NB4 (cell line): Measurements from ENCODE around the gene MBL2.
A peak's percentile ranks its signal among the peaks of the same experiment; 100 is the strongest.

Experiments
- DNase-seq: peaks from one replicate; pipeline ENCODE4 v3.0.0; 2010; ENCODE audit warnings: low read depth
- H3K4me3 ChIP-seq: one replicate; pipeline ENCODE4 v1.5.1; 2011; ENCODE audit warnings: mild to moderate bottlenecking, low read depth, low read length, moderate library complexity
- CTCF ChIP-seq: IDR thresholded peaks from one replicate; pipeline ENCODE4 v1.5.1; 2012; ENCODE audit warnings: low read depth, low read length
- MAX ChIP-seq: IDR thresholded peaks from 2 replicates; pipeline ENCODE4 v1.6.1; 2011; ENCODE audit warnings: low read depth, low read length
- MYC ChIP-seq: IDR thresholded peaks from 2 replicates; pipeline ENCODE4 v1.6.1; 2011; ENCODE audit warnings: low read depth, low read length
- POLR2A ChIP-seq: IDR thresholded peaks from 2 replicates; pipeline ENCODE4 v1.6.1; 2011; ENCODE audit warnings: mild to moderate bottlenecking; ENCODE audit not compliant: insufficient read length; ENCODE audit errors: extremely low read depth

The MBL2 gene

GRCh38 chr10:52729271-52730104, 43.1 kb downstream of the MBL2 start:
- peak; percentile 38 for DNase-seq
- peak; percentile 20 for TF ChIP-seq CTCF
- no peak for TF ChIP-seq POLR2A
- no peak for TF ChIP-seq MAX
- TF ChIP-seq MYC = no peak
- no peak overlapping the region for H3K4me3 ChIP-seq

- no peak for TF ChIP-seq POLR2A
- no peak for TF ChIP-seq CTCF
- TF ChIP-seq MYC = no peak
- no peak for TF ChIP-seq MAX
- no peak overlapping the region for H3K4me3 ChIP-seq
- no peak for DNase-seq
These were observed 52.6 kb downstream of the MBL2 start for GRCh38 chr10:52720018-52720417.
